ENCODE data around the gene LMF1. TPM values are rescaled to one million over a fixed set of nuclear protein-coding genes. Genes with fewer than 3 reads are reported as not detected.

The LMF1 gene
- total and polyA plus RNA-seq, 2 of the 8 experiments (the other 6 are each of a cell fraction or from before 2014, with no cell fraction given), result 3.5 to 9.1 TPM

DNA sequence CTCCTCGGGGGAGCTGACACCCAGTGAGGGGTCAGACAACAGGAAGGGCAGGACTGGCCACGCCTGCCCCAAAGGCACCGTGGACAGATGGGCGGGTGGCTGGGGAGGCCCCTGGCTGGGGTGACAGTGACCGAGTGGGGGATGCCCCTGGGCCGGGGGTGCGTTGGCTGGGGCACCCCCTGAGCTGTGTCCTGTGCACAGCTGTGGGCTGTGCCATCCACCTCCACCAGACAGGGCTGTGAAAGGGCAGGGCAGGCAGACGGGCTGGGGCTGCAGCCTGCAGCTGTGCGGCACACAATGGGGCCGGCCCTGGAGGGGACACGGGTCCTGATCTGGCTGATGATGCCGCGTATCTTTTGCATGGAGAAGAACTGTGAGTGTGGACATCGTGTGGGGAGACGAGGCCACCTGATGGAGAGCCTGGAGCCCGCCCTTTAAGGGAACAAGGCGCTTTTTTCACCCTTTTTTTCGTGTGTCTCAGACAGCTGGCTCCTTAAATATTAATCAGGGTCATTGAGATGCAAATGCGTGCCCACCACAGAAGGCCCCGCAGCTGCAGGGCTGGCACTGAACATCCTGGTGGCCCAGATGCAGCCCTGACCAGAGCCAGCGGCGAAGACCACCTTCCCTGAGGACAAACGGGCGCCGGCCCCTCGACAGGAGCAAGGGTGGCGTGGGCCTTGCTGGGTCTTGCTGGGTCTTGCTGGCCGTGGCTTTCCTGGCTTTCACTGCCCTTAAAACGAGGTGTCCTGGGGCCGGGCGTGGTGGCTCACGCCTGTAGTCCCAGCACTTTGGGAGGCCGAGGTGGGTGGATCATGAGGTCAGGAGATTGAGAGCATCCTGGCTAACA, 127.8 kb downstream of the LMF1 start (continued):
- TF ChIP-seq RBBP5 (IDR thresholded peaks at IDR 0.05; ENCODE audit: borderline replicate concordance, low read depth, low read length), result no peak
- TF ChIP-seq SUZ12 (IDR thresholded peaks at IDR 0.05; ENCODE audit: low read length), result no peak
- TF ChIP-seq SP2 (IDR thresholded peaks at IDR 0.05; ENCODE audit: low read length), result no peak
- TF ChIP-seq KDM5A (IDR thresholded peaks at IDR 0.05; ENCODE audit: low read length), result no peak
- TF ChIP-seq EZH2 (IDR thresholded peaks at IDR 0.05; ENCODE audit: low read depth, low read length, severe bottlenecking), result no peak
- no peak for TF ChIP-seq KDM1A (IDR thresholded peaks at IDR 0.05; ENCODE audit: borderline replicate concordance, low read length)
- TF ChIP-seq TBP (IDR thresholded peaks at IDR 0.05; ENCODE audit: low read depth, low read length), result no peak
- TF ChIP-seq ZNF274 (IDR thresholded peaks at IDR 0.05; ENCODE audit: borderline replicate concordance, extremely low read depth, low read length), result no peak
- TF ChIP-seq CREB1 (IDR thresholded peaks at IDR 0.05), result no peak

All from H1 (cell line).